Stimulated activated CD4-positive, alpha-beta T cell treated with anti-CD3 and anti-CD28 coated beads, Interleukin-15, amount 100 ng/mL, for 1 hour (primary cell): ENCODE results near the gene POLR3C.
"Not testable (repeated sequence)": the region's sequence is repeated elsewhere in the genome, so short reads cannot be mapped to it uniquely, and the experiment has no call there.

Source experiments
- DNase-seq, 2 donors: peaks; one replicate each; pipeline ENCODE4 v3.0.0-alpha.2; 2020; ENCODE audit warnings: low read depth in 1 of 2, low spot score in 1 of 2

POLR3C gene

DNA sequence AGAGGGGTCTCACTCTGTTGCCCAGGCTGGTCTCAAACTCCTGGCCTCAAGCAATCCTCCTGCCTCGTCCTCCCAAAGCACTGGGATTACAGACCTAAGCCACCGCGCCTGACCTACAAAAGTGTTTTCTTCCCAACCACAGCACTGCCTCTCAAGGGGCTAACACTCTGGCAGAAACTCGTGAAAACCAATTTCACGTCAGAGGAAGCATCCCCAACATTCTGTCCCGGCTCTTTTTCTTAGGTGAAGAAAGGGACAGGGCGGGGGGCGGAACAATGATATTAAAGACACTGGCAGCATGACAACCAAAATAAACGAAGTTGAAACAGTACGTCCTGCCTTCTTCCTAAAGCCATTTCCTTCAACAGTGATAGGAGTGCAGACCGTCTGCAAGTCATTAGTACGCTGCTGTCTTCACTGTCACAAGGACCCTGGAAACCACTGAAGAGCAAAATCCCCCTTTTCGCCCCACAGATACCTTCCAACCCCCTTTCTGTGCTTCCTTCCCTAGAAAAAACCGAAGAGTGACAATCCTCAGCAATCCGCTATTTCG, 1.1 kb upstream of the POLR3C start:
- DNase-seq = not testable (repeated sequence)

DNA sequence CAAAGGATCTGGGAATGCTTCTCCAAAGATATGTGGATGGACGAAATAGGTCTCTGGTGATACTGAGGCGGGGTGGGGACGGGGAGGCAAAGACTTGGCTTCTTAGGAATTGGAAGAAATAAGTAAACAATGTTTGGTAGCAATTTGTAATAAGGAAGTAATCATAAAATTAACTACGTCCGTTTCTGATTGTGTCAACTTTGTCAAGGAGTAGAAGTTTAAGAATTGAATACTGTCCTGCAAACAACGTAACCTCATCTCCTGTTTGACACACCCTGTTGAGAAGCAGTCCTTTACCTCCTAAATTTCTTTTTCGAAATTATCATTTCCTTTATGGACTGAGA, 471 bp downstream of the POLR3C start:
- no peak for DNase-seq

DNA sequence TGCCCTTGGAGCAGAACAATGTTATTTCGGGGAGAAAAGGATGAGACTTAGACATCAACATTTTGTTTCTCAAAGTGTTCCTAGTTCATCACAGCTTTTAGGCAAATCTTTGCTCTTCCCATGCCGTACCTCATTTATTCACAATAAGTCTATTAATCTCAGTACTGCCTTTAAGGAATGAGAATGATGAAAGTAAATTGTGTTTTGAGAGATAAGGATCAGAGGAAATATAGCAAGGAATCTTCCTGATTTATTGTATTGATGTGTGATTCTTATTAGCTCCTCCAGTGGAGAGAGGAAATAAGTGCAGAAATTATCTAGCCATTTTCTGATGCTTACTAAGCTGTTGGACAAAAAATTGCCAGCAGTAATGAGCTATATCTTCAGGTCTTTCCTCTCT, 2.0 kb downstream of the POLR3C start:
- DNase-seq = no peak

GRCh38 chr1:145827966-145828365, 4.0 kb downstream of the POLR3C start:
- DNase-seq = no peak

GRCh38 chr1:145828367-145829026, 4.5 kb downstream of the POLR3C start:
- DNase-seq = no peak

DNA sequence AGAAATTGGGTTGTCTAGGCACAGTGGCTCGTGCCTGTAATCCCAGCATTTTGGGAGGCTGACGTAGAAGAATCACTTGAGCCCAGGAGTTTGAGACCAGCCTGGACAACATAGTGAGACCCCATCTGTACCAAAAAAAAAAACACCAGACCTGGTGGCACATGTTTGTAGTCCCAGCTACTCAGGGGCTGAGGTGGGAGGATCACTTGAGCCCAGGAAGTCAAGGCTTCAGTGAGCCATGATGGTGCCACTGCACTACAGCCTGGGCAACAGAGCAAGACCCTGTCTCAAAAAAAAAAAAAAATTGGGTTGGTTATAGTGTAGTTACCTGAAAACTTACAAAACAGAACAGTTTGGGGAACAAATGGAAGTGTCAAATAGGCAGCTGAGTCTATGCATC, 6.8 kb downstream of the POLR3C start:
- DNase-seq = not testable (repeated sequence)

DNA sequence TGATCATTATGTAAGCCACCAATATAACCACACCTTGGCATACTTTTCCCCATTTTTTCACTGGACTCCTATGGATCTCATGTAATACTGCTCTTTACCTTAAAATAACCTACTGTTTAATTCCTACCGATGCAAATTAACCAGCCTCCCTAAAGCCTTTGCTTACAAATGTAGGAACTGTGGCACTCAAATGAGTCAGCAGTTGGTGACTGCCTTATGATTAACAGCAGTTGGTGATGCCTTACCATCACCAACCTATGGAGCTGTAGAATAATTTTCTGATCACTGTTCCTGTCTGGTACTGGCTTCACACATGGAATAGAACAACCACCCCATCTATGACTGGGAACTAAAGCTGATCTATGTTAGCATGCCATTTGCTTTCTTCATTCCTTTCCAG, 13.7 kb downstream of the POLR3C start:
- no peak for DNase-seq

DNA sequence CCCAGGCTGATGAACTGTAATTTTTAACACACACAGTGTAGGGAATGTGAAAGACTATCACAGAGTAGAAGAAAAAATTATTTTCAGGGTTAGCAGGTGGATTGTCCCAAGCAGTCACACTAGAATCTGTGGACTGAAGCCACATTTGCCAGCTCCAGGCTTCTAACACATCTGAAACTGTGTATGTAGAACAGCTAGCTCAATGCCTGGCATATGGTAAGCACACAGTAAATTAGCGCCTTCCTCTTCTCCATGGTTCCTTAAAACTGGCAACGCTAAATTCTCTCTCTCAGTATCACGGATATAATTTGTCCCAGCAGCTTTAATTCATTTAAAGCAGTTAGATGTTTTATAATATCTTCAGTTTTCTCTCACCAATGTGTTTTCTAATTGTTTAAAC, 19.0 kb downstream of the POLR3C start:
- no peak for DNase-seq

- DNase-seq = no peak
Measured at GRCh38 chr1:145845144-145845513, 21.1 kb downstream of the POLR3C start.

DNA sequence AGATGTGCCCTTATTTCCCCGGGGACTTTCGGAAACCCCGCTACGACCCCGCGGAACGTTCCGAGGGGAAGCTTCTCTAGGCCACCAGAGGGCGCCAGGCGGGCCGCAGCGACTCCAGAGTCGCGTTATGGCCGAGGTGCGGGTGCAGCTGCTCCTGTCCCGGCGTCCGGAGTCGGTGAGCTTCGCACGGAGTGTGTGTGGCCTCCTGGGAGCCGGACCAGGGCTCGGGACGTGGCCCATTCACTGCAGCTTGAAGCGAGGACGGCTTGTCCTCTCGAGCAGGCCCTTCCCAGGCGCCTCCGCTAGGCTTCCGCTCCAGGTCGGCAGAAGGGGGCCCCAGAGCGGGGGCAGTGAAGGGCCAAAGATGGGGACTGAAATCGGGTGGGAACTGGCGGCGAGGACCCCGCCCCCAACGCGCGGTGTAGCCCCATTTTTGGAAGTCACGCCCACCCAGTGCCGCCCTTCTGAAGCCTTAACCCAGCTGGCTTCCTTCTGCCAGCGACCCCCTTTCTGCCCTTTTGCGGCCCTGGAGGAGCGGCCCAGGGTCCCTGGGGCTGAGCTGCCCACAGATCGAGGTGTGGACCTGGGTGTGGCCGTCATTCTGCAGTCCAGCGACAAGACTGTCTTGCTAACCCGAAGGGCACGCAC, 21.6 kb downstream of the POLR3C start, which contains the start of gene NUDT17:
NUDT17 (plus strand) TSS at position 117 of the 648 bp plus-strand sequence; CDS start at position 128, 11 bp downstream.
- peak; percentile 63 to 64 for DNase-seq

- no peak for DNase-seq
Measured at GRCh38 chr1:145846201-145846612, 22.2 kb downstream of the POLR3C start.

GRCh38 chr1:145847827-145848226, 23.8 kb downstream of the POLR3C start:
- DNase-seq = no peak

- DNase-seq = no peak
Measured at GRCh38 chr1:145849356-145850160, 25.6 kb downstream of the POLR3C start.

DNA sequence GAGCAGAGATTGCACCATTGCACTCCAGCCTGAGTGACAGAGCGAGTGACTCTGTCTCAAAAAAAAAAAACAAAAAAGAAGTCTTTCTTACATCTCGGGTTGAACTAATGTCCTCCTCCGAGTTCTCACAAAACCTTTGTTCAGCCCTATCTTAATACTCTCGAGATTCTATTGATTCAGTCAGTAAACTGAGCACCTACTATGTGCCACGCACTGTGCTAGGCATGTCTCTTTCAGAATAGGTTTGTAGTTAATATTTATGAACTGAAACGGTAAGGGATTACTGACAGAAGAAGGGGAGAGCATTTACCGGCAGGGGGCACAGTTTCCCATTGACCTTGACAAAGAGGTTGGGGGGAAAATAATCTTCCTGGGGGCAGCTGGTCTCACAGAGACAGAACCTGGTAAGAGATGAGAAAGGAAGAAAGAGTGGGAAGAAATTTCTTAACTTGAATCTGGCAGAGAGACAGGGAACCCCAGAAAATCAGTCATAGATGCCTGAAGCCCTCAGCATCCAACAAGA, 31.5 kb downstream of the POLR3C start:
- DNase-seq = no peak

GRCh38 chr1:145857170-145857569, 33.2 kb downstream of the POLR3C start:
- no peak for DNase-seq

GRCh38 chr1:145858238-145858900, 34.4 kb downstream of the POLR3C start:
- DNase-seq = peak in 1 of 2 donors; percentile 56

- DNase-seq = peak; percentile 62 to 77
Measured at GRCh38 chr1:145858901-145859490, 35.0 kb downstream of the POLR3C start, which contains the start of gene PIAS3. TSS of gene PIAS3 (minus strand) at chr1:145859081. CDS start at chr1:145858990, 91 bp downstream.

DNA sequence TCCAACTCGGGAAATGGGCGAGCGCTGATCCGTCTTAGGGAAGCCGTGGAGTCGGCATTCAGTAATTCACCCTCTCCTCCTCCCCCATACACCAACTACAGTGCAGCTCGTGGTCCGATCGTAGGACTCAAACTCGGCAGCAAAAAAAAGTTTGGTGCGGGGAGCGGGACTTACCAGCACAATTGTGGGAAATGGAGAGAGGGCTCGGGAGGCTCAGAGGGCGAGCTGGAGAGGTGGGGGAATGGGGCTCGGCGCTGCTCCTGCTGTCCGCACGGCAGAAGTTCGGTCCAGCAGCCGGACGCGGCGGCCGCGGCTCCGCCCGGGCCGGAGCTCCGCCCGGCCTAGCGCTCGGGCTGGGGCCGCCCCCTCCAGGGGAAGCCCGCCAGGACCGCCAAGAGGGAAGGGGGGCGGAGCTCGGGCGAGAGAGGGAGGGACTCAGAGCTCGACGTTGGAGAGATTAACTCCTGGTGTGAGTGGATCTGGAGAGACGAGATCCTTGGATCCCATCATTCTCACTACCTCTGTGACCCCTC, 35.6 kb downstream of the POLR3C start:
- peak; percentile 54 to 67 for DNase-seq

DNA sequence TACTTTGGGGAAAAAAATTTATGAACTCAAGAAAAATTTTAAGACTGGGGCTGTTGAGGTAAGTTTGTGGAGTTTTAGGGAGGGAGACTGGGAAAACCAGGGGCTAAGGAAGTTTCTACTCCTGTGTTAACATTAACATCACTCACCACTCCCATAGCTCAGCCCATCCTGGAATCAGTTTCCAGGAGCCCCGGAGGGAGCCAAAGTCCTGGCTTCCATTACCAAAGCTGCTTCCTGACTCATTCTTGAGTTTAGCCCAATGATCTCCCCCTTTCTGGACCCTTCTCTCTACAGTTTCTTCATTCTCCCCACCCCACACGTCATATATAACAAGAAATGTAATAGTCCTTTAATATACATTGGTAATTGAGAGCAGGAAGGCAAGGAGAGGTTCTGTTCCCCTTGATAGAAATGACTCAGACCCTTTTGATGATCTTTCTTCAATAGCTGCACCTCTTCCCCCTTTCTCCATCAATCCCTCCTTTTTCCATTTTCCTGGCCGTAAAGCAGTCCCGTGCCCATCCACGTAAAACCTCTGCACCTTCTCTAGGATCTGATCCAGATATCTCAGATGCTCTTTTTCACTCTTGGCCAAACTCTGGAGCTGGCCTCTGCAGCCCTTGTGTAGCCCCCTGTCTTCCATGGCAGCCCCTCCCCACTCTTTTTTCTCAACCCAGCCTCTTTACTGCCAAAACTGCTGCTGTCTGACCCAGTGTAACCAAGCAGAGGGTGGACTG, 39.5 kb downstream of the POLR3C start:
- no peak for DNase-seq

DNA sequence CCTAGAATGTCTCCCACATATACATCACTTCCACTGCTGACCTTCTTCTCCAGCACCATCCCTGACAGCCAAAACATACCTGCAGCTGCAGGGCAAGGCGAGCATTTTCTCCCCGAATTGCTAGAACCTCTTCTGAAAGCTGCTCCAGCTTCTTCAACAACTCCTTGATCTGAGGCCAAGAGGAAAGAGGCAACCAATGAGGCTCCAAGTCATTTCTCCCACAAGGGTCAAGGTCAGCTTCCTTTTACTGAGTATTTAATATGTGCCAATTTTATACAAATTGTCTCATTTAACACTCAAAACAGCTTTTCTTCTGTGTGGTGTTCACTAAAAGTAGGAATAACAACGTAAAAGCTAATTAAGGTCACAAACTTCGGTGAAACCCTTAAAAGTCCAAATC, 44.2 kb downstream of the POLR3C start:
- no peak for DNase-seq
